Lower leg skin (tissue), 3 donors: ENCODE measurements around the gene AK8.

Source experiments
- POLR2A ChIP-seq, 2 donors: fragments of 450-650 bp; IDR thresholded peaks; one replicate each; pipeline ENCODE4 v1.6.1; 2016 to 2017; ENCODE audit warnings: antibody characterized with exemption in 2 of 2, mild to moderate bottlenecking in 1 of 2, moderate library complexity in 1 of 2
- TF ChIP-seq, protein P1 (sequence below), 3 donors: fragments of 450-650 bp; IDR thresholded peaks; one replicate each; pipeline ENCODE4 v1.5.1; 2016; ENCODE audit warnings: antibody characterized with exemption in 3 of 3, mild to moderate bottlenecking in 3 of 3, moderate library complexity in 2 of 3

DNA sequence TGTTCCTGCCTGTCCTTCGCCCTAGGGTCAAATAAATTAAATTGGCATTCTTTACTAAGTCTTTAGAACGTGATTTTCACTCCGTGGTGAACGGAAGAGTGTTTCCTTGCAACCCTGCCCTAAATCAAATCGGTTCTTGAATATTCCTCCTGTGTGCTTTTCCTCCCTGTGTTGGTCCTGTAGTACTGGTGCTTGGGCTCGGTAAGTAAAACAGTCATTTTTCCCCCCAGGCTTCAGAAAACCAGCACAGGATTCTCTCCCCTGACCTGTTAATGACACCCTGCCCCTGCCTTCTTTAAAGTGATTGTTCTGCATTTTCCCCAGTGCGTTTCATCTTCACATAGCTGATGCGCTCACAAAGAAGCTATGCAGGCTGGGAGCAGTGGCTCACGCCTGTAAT lies 96.0 kb downstream of the AK8 start:
- TF ChIP-seq, protein P1, sequence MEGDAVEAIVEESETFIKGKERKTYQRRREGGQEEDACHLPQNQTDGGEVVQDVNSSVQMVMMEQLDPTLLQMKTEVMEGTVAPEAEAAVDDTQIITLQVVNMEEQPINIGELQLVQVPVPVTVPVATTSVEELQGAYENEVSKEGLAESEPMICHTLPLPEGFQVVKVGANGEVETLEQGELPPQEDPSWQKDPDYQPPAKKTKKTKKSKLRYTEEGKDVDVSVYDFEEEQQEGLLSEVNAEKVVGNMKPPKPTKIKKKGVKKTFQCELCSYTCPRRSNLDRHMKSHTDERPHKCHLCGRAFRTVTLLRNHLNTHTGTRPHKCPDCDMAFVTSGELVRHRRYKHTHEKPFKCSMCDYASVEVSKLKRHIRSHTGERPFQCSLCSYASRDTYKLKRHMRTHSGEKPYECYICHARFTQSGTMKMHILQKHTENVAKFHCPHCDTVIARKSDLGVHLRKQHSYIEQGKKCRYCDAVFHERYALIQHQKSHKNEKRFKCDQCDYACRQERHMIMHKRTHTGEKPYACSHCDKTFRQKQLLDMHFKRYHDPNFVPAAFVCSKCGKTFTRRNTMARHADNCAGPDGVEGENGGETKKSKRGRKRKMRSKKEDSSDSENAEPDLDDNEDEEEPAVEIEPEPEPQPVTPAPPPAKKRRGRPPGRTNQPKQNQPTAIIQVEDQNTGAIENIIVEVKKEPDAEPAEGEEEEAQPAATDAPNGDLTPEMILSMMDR (IDR thresholded peaks at IDR 0.05) = no peak
- TF ChIP-seq POLR2A (IDR thresholded peaks at IDR 0.05) = no peak
